Glutamatergic neuron (in vitro differentiated cells): ENCODE results near the gene ADORA2A. TPM values are rescaled to one million over a fixed set of nuclear protein-coding genes. Genes with fewer than 3 reads are reported as not detected.

Experiments used
- DNase-seq: peaks from one replicate; pipeline ENCODE4 v3.0.0; 2022
- H3K27ac Mint-ChIP-seq: one replicate; pipeline ENCODE4 v1.8.0; 2020; ENCODE audit warnings: mild to moderate bottlenecking, mixed read lengths, inconsistent platforms; ENCODE audit not compliant: unreplicated experiment
- H3K27me3 Mint-ChIP-seq: one replicate; pipeline ENCODE4 v1.8.0; 2020; ENCODE audit warnings: mild to moderate bottlenecking, moderate library complexity, mixed read lengths, inconsistent platforms; ENCODE audit not compliant: unreplicated experiment
- H3K36me3 Mint-ChIP-seq: one replicate; pipeline ENCODE4 v1.8.0; 2020; ENCODE audit warnings: mild to moderate bottlenecking, mixed read lengths, inconsistent platforms; ENCODE audit not compliant: unreplicated experiment
- H3K4me1 Mint-ChIP-seq: one replicate; pipeline ENCODE4 v1.8.0; 2020; ENCODE audit warnings: mild to moderate bottlenecking, low read depth, mixed read lengths, inconsistent platforms; ENCODE audit not compliant: unreplicated experiment
- H3K4me3 Mint-ChIP-seq: one replicate; pipeline ENCODE4 v1.8.0; 2020; ENCODE audit warnings: mild to moderate bottlenecking, mixed read lengths, inconsistent platforms; ENCODE audit not compliant: unreplicated experiment
- H3K9me3 Mint-ChIP-seq: one replicate; pipeline ENCODE4 v1.8.0; 2020; ENCODE audit warnings: mild to moderate bottlenecking, moderate library complexity, mixed read lengths, inconsistent platforms; ENCODE audit not compliant: unreplicated experiment
- total RNA-seq: library from RNA; stranded (reverse); fragmentation: NEBNext Ultra II Directional; extraction: Animal tissue kit (Norgen Biotek cat#: 25700); gene quantifications from one replicate; pipeline ENCODE4 v1.2.1, GENCODE V29; 2021; ENCODE audit not compliant: unreplicated experiment
- TF ChIP-seq, protein P1 (sequence below): fragments of 200-600 bp; sonication (generic); IDR thresholded peaks from one replicate; pipeline ENCODE4 v1.5.0; 2021; ENCODE audit not compliant: partially characterized antibody, unreplicated experiment

The ADORA2A gene
- total RNA-seq, 1 donor from 2014 or later: 15.9 TPM

DNA sequence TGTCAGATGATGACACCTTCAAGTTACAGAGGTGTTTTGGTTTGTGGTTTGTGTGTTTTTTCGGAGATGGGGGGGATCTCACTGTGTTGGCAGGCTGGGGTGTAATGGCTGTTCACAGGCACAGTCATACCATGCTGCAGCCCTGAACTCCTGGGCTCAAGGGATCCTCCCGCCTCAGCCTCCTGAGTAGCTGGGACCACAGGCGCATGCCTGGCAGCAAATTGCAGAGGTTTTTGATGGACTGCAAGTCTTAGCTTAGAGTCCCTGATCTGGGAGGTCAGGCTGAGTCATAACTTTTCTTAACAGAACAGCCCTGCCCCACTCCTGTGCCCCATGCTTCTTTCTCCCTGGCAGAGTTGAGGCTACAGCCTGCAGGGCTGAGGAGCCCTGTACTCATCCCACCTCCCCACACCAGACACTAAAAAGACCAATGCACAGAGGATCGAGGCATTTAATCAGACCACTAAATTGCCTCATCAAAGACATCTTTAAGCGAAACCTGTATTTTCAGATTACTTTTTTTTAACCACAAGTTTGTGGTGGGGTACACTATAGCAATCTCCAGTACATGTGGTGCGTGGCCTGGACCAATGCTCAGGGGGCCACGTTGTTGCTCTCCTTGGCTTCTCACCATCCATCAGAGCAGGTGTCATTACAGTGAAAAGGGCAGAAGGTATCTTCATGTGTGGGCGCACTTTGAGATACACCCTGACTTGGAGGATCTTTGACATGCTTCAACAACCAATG lies 17.1 kb upstream of the ADORA2A start:
- peaks cover 16% of the 10 kb centered on the region for H3K9me3 Mint-ChIP-seq
- TF ChIP-seq, protein P1, sequence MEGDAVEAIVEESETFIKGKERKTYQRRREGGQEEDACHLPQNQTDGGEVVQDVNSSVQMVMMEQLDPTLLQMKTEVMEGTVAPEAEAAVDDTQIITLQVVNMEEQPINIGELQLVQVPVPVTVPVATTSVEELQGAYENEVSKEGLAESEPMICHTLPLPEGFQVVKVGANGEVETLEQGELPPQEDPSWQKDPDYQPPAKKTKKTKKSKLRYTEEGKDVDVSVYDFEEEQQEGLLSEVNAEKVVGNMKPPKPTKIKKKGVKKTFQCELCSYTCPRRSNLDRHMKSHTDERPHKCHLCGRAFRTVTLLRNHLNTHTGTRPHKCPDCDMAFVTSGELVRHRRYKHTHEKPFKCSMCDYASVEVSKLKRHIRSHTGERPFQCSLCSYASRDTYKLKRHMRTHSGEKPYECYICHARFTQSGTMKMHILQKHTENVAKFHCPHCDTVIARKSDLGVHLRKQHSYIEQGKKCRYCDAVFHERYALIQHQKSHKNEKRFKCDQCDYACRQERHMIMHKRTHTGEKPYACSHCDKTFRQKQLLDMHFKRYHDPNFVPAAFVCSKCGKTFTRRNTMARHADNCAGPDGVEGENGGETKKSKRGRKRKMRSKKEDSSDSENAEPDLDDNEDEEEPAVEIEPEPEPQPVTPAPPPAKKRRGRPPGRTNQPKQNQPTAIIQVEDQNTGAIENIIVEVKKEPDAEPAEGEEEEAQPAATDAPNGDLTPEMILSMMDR: no peak
- no peak for DNase-seq
- H3K36me3 Mint-ChIP-seq: no peaks in the 10 kb centered on the region
- H3K4me3 Mint-ChIP-seq: no peak overlapping the region
- H3K27ac Mint-ChIP-seq: peak overlapping the region; percentile 82
- peaks cover 8% of the 10 kb centered on the region for H3K27me3 Mint-ChIP-seq
- H3K4me1 Mint-ChIP-seq: peaks cover 24% of the 10 kb centered on the region

DNA sequence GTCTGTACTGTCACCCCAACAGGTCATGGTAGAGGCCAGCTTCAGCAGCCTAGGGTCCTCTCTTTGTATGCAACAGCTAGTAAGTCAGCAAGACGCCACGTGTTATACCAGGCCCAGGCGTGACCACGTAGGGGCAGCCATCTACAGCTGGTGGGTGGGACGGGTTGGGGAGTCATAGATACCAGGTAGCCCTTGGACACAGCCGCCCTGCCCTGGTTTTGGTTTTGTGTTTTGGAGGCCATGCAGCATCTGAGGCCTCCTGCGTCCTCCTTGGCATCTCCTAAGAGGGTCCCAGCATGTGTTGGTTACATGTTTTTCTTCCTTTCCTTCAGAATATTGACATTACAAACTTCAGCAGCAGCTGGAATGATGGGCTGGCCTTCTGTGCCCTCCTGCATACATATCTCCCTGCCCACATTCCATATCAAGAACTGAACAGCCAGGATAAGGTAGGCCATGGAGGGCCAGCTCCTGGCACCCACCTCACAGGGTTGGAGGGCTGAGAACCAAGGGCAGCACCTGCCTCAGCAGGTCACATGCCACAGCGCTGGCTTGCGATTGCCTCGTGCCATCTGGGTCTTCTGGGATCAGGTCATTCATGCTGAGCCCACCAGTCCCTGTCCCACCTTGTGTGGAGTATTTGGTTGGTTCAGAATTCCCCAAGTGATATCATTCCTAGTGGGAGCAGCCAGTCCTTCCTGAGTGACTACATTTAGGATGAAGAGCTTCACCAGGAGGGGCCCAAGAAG lies 16.0 kb upstream of the ADORA2A start:
- H3K27me3 Mint-ChIP-seq: peaks cover 13% of the 10 kb centered on the region
- DNase-seq: no peak
- H3K4me3 Mint-ChIP-seq: no peak overlapping the region
- peaks cover 22% of the 10 kb centered on the region for H3K9me3 Mint-ChIP-seq
- TF ChIP-seq, protein P1: no peak
- H3K4me1 Mint-ChIP-seq: peaks cover 28% of the 10 kb centered on the region
- no peaks in the 10 kb centered on the region for H3K36me3 Mint-ChIP-seq
- no peak overlapping the region for H3K27ac Mint-ChIP-seq

DNA sequence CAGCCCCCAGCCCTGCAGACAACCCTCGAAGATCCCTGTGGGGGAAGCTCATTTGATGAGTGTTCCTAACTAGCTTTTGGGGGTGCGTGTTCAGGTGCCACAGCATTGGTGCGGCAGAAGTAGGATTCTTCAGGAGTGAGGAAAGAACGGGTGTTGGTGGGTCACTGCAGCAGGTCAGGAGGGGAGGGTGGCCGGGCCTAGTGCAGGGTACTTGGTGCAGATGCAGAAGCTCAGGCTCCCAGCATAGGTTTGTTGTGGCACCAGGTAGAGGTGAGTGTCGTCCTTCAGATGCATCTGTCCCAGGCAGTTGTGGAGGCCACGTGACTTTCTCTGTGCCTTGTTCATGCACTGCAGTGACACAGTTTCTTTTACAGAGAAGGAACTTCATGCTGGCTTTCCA lies 15.1 kb upstream of the ADORA2A start:
- H3K36me3 Mint-ChIP-seq: no peaks in the 10 kb centered on the region
- peaks cover 27% of the 10 kb centered on the region for H3K9me3 Mint-ChIP-seq
- peak overlapping the region; percentile 38 for H3K27ac Mint-ChIP-seq
- peaks cover 35% of the 10 kb centered on the region for H3K4me1 Mint-ChIP-seq
- TF ChIP-seq, protein P1: no peak
- peaks cover 14% of the 10 kb centered on the region for H3K27me3 Mint-ChIP-seq
- no peak overlapping the region for H3K4me3 Mint-ChIP-seq
- DNase-seq: no peak

DNA sequence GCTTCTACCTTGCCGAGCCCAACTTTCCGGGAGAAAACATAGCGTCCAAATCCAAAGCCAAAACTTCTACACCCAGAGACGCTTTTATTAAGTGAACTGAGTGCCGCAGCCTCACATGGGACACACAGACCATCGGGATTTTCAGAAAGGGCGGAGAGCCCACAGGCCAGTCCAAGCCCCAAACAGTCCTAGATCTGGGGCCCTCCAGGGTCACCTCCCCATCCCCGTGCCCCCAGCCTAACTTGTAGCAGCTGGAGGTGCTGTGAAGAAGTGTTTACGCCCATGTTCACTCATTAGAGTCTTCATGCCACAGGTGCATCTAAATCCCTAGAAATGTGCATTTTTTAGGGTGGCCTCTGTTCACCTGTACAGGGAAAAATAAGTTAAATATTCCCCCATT lies 14.1 kb upstream of the ADORA2A start:
- TF ChIP-seq, protein P1: no peak
- H3K36me3 Mint-ChIP-seq: no peaks in the 10 kb centered on the region
- no peak for DNase-seq
- no peak overlapping the region for H3K4me3 Mint-ChIP-seq
- peaks cover 17% of the 10 kb centered on the region for H3K27me3 Mint-ChIP-seq
- peaks cover 33% of the 10 kb centered on the region for H3K4me1 Mint-ChIP-seq
- peak overlapping the region; percentile 20 for H3K27ac Mint-ChIP-seq
- peaks cover 31% of the 10 kb centered on the region for H3K9me3 Mint-ChIP-seq
